OCI-LY1 (cell line): Measurements from ENCODE around the gene PDE4D.
"Not testable (repeated sequence)": the region's sequence is repeated elsewhere in the genome, so short reads cannot be mapped to it uniquely, and the experiment has no call there.

Experiments used
- H2AFZ ChIP-seq: fragments of 200-600 bp; sonication (generic), shearing (Covaris generic); 2 replicates; pipeline ENCODE4 v1.6.0; 2014; ENCODE audit warnings: antibody characterized with exemption, mild to moderate bottlenecking, low read length
- H3F3A ChIP-seq: fragments of 200-600 bp; sonication (generic), shearing (Covaris generic); 2 replicates; pipeline ENCODE4 v1.6.0; 2014; ENCODE audit warnings: mild to moderate bottlenecking, antibody characterized with exemption, low read length, moderate library complexity; ENCODE audit not compliant: insufficient read depth
- H3K27ac ChIP-seq: fragments of 200-600 bp; sonication (generic); 2 replicates; pipeline ENCODE4 v1.5.1; 2014; ENCODE audit warnings: low read length, mixed run types, mild to moderate bottlenecking, low read depth; ENCODE audit not compliant: poor library complexity, severe bottlenecking
- H3K27me3 ChIP-seq: fragments of 200-600 bp; sonication (generic); 2 replicates; pipeline ENCODE4 v1.6.0; 2014; ENCODE audit warnings: antibody characterized with exemption, mild to moderate bottlenecking, low read length, moderate library complexity; ENCODE audit not compliant: insufficient read depth
- H3K36me3 ChIP-seq: fragments of 200-600 bp; sonication (generic); 2 replicates; pipeline ENCODE4 v1.6.1; 2014; ENCODE audit warnings: mild to moderate bottlenecking, antibody characterized with exemption, low read length, moderate library complexity, mixed read lengths; ENCODE audit not compliant: insufficient read depth
- H3K4me1 ChIP-seq: fragments of 200-600 bp; sonication (generic); 2 replicates; pipeline ENCODE4 v1.5.1; 2014; ENCODE audit warnings: mild to moderate bottlenecking, low read length, moderate library complexity; ENCODE audit not compliant: insufficient read depth, severe bottlenecking
- H3K4me2 ChIP-seq: fragments of 200-600 bp; sonication (generic), shearing (Covaris generic); 2 replicates; pipeline ENCODE4 v1.6.1; 2014; ENCODE audit warnings: low read length
- H3K4me3 ChIP-seq: fragments of 200-600 bp; sonication (generic); 2 replicates; pipeline ENCODE4 v1.5.1; 2014; ENCODE audit warnings: low read length, low read depth, mild to moderate bottlenecking, mixed read lengths; ENCODE audit not compliant: poor library complexity, severe bottlenecking
- H3K79me2 ChIP-seq: fragments of 200-600 bp; shearing (Covaris generic); 2 replicates; pipeline ENCODE4 v1.6.1; 2016; ENCODE audit warnings: mixed run types, low read length, mixed read lengths; ENCODE audit not compliant: insufficient read depth
- H3K9ac ChIP-seq: fragments of 200-600 bp; sonication (generic), shearing (Covaris generic); 2 replicates; pipeline ENCODE4 v1.6.1; 2014; ENCODE audit warnings: mild to moderate bottlenecking, low read length, mixed read lengths
- H3K9me2 ChIP-seq: fragments of 200-600 bp; sonication (generic), shearing (Covaris generic); 2 replicates; pipeline ENCODE4 v1.6.1; 2014; ENCODE audit warnings: low read depth, mild to moderate bottlenecking, low read length, mixed read lengths
- H3K9me3 ChIP-seq: fragments of 200-600 bp; shearing (Covaris generic); 2 replicates; pipeline ENCODE4 v1.6.1; 2014; ENCODE audit warnings: low read length, mixed read lengths
- H4K20me1 ChIP-seq: fragments of 200-600 bp; sonication (generic), shearing (Covaris generic); 2 replicates; pipeline ENCODE4 v1.6.0; 2016; ENCODE audit warnings: mild to moderate bottlenecking, low read length; ENCODE audit not compliant: insufficient read depth
- EZH2 ChIP-seq: fragments of 200-600 bp; sonication (generic), shearing (Covaris generic); IDR thresholded peaks from 2 replicates; pipeline ENCODE4 v1.8.0; 2017; ENCODE audit warnings: borderline replicate concordance, mixed run types, mild to moderate bottlenecking, antibody characterized with exemption, low read length, moderate library complexity, mixed read lengths
- TF ChIP-seq, protein P1 (sequence below): fragments of 200-600 bp; sonication (generic), shearing (Covaris generic); IDR thresholded peaks from 2 replicates; pipeline ENCODE4 v1.5.1; 2017; ENCODE audit warnings: mild to moderate bottlenecking, antibody characterized with exemption, low read length, moderate library complexity, mixed read lengths

The PDE4D gene

DNA sequence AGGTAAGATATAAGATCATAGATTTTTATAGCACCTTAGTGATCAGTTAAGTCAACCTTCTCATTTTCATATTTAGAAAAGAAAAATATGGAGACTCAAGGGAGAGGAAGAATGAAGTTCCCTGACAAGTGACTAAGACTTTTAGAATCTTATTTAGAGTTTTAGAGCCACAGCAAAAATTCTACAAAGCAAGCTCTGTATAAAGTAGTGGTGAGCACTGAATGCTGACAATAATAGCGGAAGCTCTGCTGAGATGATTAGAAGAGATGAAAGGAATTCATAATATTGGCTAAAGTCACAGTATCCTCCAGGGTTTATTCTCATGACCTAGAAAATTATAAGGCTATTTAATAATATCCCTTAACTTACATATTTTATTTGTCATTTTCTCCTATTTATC, 316.0 kb downstream of the PDE4D start:
- Histone ChIP-seq H3K27me3 (no peaks in the 10 kb centered on the region), H3K27ac (no peak overlapping the region), H3F3A (no peaks in the 10 kb centered on the region), H3K79me2 (no peaks in the 10 kb centered on the region), H3K9me3 (no peaks in the 10 kb centered on the region), H2AFZ (no peak overlapping the region), H3K4me3 (no peak overlapping the region), H3K9ac (no peak overlapping the region), H3K4me1 (no peaks in the 10 kb centered on the region), H4K20me1 (no peaks in the 10 kb centered on the region), H3K36me3 (no peaks in the 10 kb centered on the region), H3K4me2 (no peak overlapping the region), H3K9me2 (no peaks in the 10 kb centered on the region)
- TF ChIP-seq, protein P1, sequence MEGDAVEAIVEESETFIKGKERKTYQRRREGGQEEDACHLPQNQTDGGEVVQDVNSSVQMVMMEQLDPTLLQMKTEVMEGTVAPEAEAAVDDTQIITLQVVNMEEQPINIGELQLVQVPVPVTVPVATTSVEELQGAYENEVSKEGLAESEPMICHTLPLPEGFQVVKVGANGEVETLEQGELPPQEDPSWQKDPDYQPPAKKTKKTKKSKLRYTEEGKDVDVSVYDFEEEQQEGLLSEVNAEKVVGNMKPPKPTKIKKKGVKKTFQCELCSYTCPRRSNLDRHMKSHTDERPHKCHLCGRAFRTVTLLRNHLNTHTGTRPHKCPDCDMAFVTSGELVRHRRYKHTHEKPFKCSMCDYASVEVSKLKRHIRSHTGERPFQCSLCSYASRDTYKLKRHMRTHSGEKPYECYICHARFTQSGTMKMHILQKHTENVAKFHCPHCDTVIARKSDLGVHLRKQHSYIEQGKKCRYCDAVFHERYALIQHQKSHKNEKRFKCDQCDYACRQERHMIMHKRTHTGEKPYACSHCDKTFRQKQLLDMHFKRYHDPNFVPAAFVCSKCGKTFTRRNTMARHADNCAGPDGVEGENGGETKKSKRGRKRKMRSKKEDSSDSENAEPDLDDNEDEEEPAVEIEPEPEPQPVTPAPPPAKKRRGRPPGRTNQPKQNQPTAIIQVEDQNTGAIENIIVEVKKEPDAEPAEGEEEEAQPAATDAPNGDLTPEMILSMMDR = no peak
- TF ChIP-seq EZH2 = no peak

DNA sequence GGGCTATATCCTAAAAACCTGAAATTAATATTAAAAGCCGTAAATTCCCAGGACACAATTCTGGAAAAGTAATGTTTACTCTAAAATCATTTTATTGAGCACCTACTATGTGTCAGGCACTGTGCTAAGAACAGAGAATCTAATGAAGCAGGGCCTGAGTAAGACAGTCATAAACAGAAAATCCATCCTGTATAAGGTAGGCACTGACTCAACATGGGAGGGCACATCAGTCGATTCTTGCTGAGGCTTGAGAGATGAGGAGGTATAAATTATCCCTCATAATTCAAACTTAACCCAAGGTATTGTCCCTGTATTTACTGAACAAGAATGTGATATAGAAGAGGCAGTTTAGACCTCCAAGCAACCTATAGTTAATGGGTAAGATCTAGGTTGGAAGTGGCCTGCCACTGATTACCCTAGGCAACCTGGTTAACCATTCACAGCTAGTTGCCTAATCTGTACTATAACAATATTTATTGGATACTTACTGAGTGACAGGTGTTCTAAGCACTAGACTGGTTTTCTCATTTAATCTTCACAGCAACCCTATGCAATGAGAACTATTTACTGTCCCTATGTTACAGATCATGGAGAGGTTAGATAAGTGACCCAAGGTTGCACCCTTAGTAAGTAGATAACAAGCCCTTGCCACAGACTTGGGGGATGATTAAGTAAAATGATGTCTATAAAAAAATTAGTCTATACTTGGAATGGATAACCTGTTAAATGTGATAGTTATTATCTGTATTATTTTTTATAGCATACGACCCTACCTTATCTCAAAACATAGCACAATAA, 317.7 kb downstream of the PDE4D start:
- Histone ChIP-seq H3K79me2 (no peaks in the 10 kb centered on the region), H3K4me2 (no peak overlapping the region)
- TF ChIP-seq EZH2 = no peak
- TF ChIP-seq, protein P1 = no peak

DNA sequence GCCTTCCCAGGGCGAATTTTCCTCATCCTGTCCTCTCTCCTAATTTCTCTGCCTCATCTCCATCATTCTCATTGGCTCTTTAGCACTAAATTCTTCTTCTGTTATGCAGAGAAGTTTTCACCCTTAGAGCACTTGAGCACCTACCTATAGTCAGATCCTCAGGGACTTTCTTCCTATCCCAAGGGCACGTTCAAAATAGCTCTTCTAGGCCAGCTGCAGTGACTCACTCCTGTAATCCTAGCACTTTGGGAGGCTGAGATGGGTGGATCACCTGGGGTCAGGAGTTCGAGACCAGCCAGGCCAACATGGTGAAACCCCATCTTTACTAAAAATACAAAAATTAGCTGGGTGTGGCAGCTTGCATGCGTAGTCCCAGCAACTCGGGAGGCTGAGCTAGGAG, 320.0 kb downstream of the PDE4D start:
- H3K9me3 ChIP-seq, H4K20me1 ChIP-seq, H3F3A ChIP-seq, H3K9me2 ChIP-seq, H2AFZ ChIP-seq, H3K79me2 ChIP-seq, H3K9ac ChIP-seq, H3K4me3 ChIP-seq, H3K27me3 ChIP-seq, H3K4me2 ChIP-seq, H3K36me3 ChIP-seq, H3K4me1 ChIP-seq, H3K27ac ChIP-seq: not testable (repeated sequence)

More for the DNA sequence above, 317.7 kb downstream of the PDE4D start:
- Histone ChIP-seq H3K9me3 (no peaks in the 10 kb centered on the region), H2AFZ (no peak overlapping the region), H3K27me3 (no peaks in the 10 kb centered on the region), H3K27ac (no peak overlapping the region), H3K9me2 (no peaks in the 10 kb centered on the region), H4K20me1 (no peaks in the 10 kb centered on the region), H3K9ac (no peak overlapping the region), H3F3A (no peaks in the 10 kb centered on the region), H3K36me3 (no peaks in the 10 kb centered on the region), H3K4me1 (no peaks in the 10 kb centered on the region), H3K4me3 (no peak overlapping the region)

DNA sequence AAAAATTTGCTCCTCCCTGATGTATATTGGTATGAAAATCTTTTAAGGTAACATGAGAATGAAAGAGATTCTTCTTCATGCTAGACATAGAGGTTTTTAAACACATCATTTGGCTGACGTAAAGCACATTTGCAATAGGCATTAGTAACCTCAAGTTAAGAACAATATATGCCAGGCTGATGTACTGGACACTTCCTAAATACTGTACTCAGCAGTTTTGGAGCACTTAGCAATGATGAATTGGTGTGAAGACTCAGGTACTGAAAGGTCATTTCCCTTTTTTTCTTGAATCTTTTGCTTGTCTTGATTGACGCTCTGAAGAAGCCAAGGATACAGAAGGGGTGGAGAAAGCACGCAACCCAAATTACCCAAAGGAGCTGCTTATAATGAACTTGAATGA, 322.5 kb downstream of the PDE4D start:
- Histone ChIP-seq H3K9ac (no peak overlapping the region), H3K27me3 (no peaks in the 10 kb centered on the region), H3K4me2 (no peak overlapping the region), H3K9me3 (no peaks in the 10 kb centered on the region), H3K79me2 (no peaks in the 10 kb centered on the region), H3K4me1 (no peaks in the 10 kb centered on the region), H3K27ac (no peak overlapping the region), H3F3A (no peaks in the 10 kb centered on the region), H3K9me2 (no peaks in the 10 kb centered on the region), H3K36me3 (no peaks in the 10 kb centered on the region), H3K4me3 (no peak overlapping the region), H4K20me1 (no peaks in the 10 kb centered on the region), H2AFZ (no peak overlapping the region)
- no peak for TF ChIP-seq EZH2
- TF ChIP-seq, protein P1 = no peak
